Neuronal stem cell (in vitro differentiated cells): ENCODE measurements around the gene SLC2A6.

ENCODE experiments used
- DNase-seq: peaks from one replicate; pipeline ENCODE4 v3.0.0-alpha.2; 2013; ENCODE audit warnings: low spot score
- H2AFZ ChIP-seq: one replicate; pipeline ENCODE4 v1.6.1; 2013; ENCODE audit warnings: mild to moderate bottlenecking, low read length, inconsistent platforms
- H2AK5ac ChIP-seq: 2 replicates; pipeline ENCODE4 v1.6.1; 2013; ENCODE audit warnings: low read depth, mild to moderate bottlenecking, inconsistent platforms, low read length, moderate library complexity, mixed read lengths
- H2BK120ac ChIP-seq: 2 replicates; pipeline ENCODE4 v1.6.1; 2013; ENCODE audit warnings: low read depth, mild to moderate bottlenecking, inconsistent platforms, low read length, moderate library complexity, mixed read lengths
- H2BK12ac ChIP-seq: one replicate; pipeline ENCODE4 v1.6.1; 2013; ENCODE audit warnings: low read length, inconsistent platforms
- H2BK15ac ChIP-seq: 2 replicates; pipeline ENCODE4 v1.6.1; 2013; ENCODE audit warnings: mild to moderate bottlenecking, low read length, inconsistent platforms, mixed read lengths
- H2BK5ac ChIP-seq: one replicate; pipeline ENCODE4 v1.6.1; 2013; ENCODE audit warnings: inconsistent platforms, mild to moderate bottlenecking, low read length, moderate library complexity
- H3K14ac ChIP-seq: one replicate; pipeline ENCODE4 v1.6.1; 2013; ENCODE audit warnings: low read length, inconsistent platforms
- H3K18ac ChIP-seq: 2 replicates; pipeline ENCODE4 v1.6.1; 2013; ENCODE audit warnings: low read length, inconsistent platforms
- H3K23ac ChIP-seq: 2 replicates; pipeline ENCODE4 v1.6.1; 2013; ENCODE audit warnings: low read depth, mild to moderate bottlenecking, mixed read lengths, low read length, inconsistent platforms; ENCODE audit not compliant: poor library complexity
- H3K27ac ChIP-seq: replicated peaks from 3 replicates; pipeline ENCODE4 v1.5.1; 2013; ENCODE audit warnings: low read length, inconsistent platforms
- H3K27me3 ChIP-seq, 3 experiments: 2 replicates each; pipeline ENCODE4 v1.6.1; 2013; ENCODE audit warnings: low read length in 3 of 3, mild to moderate bottlenecking in 2 of 3, inconsistent platforms in 1 of 3, low read depth in 1 of 3, mixed read lengths in 1 of 3, moderate library complexity in 1 of 3; ENCODE audit not compliant: control insufficient read depth in 3 of 3, insufficient read depth in 3 of 3
- H3K36me3 ChIP-seq, 2 donors: replicated peaks in 1 of 2; 2 replicates each; pipeline ENCODE4 v1.6.1; 2013; ENCODE audit warnings: low read length in 2 of 2; ENCODE audit not compliant: control insufficient read depth in 2 of 2, insufficient read depth in 2 of 2
- H3K4ac ChIP-seq: 2 replicates; pipeline ENCODE4 v1.6.1; 2013; ENCODE audit warnings: inconsistent platforms, mild to moderate bottlenecking, low read length, moderate library complexity
- H3K4me1 ChIP-seq, 2 donors: 1 replicate in 1 of 2; 2 replicates in 1 of 2; pipeline ENCODE4 v1.6.1; 2013; ENCODE audit warnings: low read length in 2 of 2, low read depth in 1 of 2; ENCODE audit not compliant: control insufficient read depth in 2 of 2, insufficient read depth in 1 of 2
- H3K4me2 ChIP-seq: one replicate; pipeline ENCODE4 v1.6.1; 2013; ENCODE audit warnings: mild to moderate bottlenecking, low read length, inconsistent platforms; ENCODE audit not compliant: insufficient read depth, poor library complexity, severe bottlenecking
- H3K4me3 ChIP-seq, 2 donors: 2 replicates each; pipeline ENCODE4 v1.5.1; 2013; ENCODE audit warnings: low read length in 2 of 2, mild to moderate bottlenecking in 2 of 2, inconsistent platforms in 1 of 2, moderate library complexity in 1 of 2
- H3K79me1 ChIP-seq: one replicate; pipeline ENCODE4 v1.6.1; 2013; ENCODE audit warnings: low read depth, mild to moderate bottlenecking, inconsistent platforms, low read length, moderate library complexity
- H3K9ac ChIP-seq: one replicate; pipeline ENCODE4 v1.6.1; 2013; ENCODE audit warnings: mild to moderate bottlenecking, low read depth, low read length, inconsistent platforms; ENCODE audit not compliant: poor library complexity
- H3K9me3 ChIP-seq, 2 donors: replicated peaks in 1 of 2; 2 replicates each; pipeline versions ENCODE3 to v1.6.1; 2013; ENCODE audit warnings: low read length in 2 of 2, mild to moderate bottlenecking in 2 of 2, inconsistent platforms in 1 of 2, low read depth in 1 of 2, mixed read lengths in 1 of 2, moderate library complexity in 1 of 2; ENCODE audit not compliant: control insufficient read depth in 2 of 2, insufficient read depth in 1 of 2
- H4K8ac ChIP-seq: one replicate; pipeline ENCODE4 v1.6.1; 2013; ENCODE audit warnings: low read depth, mild to moderate bottlenecking, inconsistent platforms, low read length, moderate library complexity
- H4K91ac ChIP-seq: one replicate; pipeline ENCODE4 v1.6.1; 2013; ENCODE audit warnings: low read length, low read depth, mild to moderate bottlenecking, inconsistent platforms; ENCODE audit not compliant: poor library complexity
- WGBS, 2 donors: extraction: QIAGEN DNeasy Blood & Tissue Kit; methylation state at CpG; one replicate each; pipeline ENCODE4 v1.1.7; 2013; ENCODE audit warnings: missing lambda C conversion rate in 2 of 2, mixed read lengths in 1 of 2; ENCODE audit not compliant: insufficient read length in 2 of 2, insufficient replicate concordance in 1 of 2; ENCODE audit errors: extremely low coverage in 2 of 2; 5-methylcytosine and 5-hydroxymethylcytosine counted together

The SLC2A6 gene

GRCh38 chr9:133437753-133438531 lies 41.0 kb downstream of the SLC2A6 start:
- no peak for DNase-seq
- Histone ChIP-seq H3K9me3 (no peaks in the 10 kb centered on the region), H3K4me3 (no peak overlapping the region), H3K79me1 (peaks cover 2% of the 10 kb centered on the region), H3K18ac (no peak overlapping the region), H3K4me2 (no peak overlapping the region), H3K14ac (no peak overlapping the region), H4K8ac (no peak overlapping the region), H3K27me3 (no peaks in the 10 kb centered on the region), H2BK15ac (no peak overlapping the region), H3K36me3 (no peaks in the 10 kb centered on the region), H2AK5ac (no peak overlapping the region), H3K4me1 (no peaks in the 10 kb centered on the region), H2AFZ (no peak overlapping the region), H3K27ac (no peak overlapping the region), H3K23ac (peak overlapping the region; percentile 55), H4K91ac (no peak overlapping the region), H2BK5ac (no peak overlapping the region), H2BK12ac (no peak overlapping the region), H3K4ac (no peak overlapping the region), H2BK120ac (no peak overlapping the region), H3K9ac (no peak overlapping the region)
- no CpG with 5 or more reads among the region's 20 CpGs for WGBS, 2 donors

GRCh38 chr9:133436681-133437080 lies 42.2 kb downstream of the SLC2A6 start:
- no peak overlapping the region for H3K4ac ChIP-seq
- WGBS, 2 donors = no CpG with 5 or more reads among the region's 16 CpGs
- H3K9me3 ChIP-seq = no peaks in the 10 kb centered on the region
- H3K14ac ChIP-seq = no peak overlapping the region
- no peak overlapping the region for H3K27ac ChIP-seq
- no peak overlapping the region for H3K9ac ChIP-seq
- H3K4me1 ChIP-seq = no peaks in the 10 kb centered on the region
- H3K4me3 ChIP-seq = no peak overlapping the region
- no peak overlapping the region for H2BK15ac ChIP-seq
- no peak for DNase-seq
- H4K8ac ChIP-seq = no peak overlapping the region
- H4K91ac ChIP-seq = no peak overlapping the region
- no peak overlapping the region for H2AK5ac ChIP-seq
- no peak overlapping the region for H3K4me2 ChIP-seq
- peak overlapping the region; percentile 28 for H3K18ac ChIP-seq
- H2AFZ ChIP-seq = no peak overlapping the region
- H3K23ac ChIP-seq = no peak overlapping the region
- H2BK12ac ChIP-seq = no peak overlapping the region
- no peak overlapping the region for H2BK5ac ChIP-seq
- H3K27me3 ChIP-seq = no peaks in the 10 kb centered on the region
- no peak overlapping the region for H2BK120ac ChIP-seq
- H3K36me3 ChIP-seq = no peaks in the 10 kb centered on the region
- peaks cover 2% of the 10 kb centered on the region for H3K79me1 ChIP-seq

- Histone ChIP-seq H3K36me3 (no peaks in the 10 kb centered on the region), H3K4ac (no peak overlapping the region), H3K4me1 (peaks cover 0 to 1% of the 10 kb centered on the region in 2 donors), H3K9me3 (peaks cover 0 to 2% of the 10 kb centered on the region in 2 donors), H4K8ac (no peak overlapping the region), H3K79me1 (peaks cover 2% of the 10 kb centered on the region), H3K27me3 (peaks cover 0 to 10% (median 0%) of the 10 kb centered on the region in 3 experiments), H2BK5ac (peak overlapping the region; percentile 66), H2AK5ac (peak overlapping the region; percentile 75), H2BK120ac (no peak overlapping the region), H3K18ac (no peak overlapping the region), H2BK15ac (no peak overlapping the region), H3K23ac (peak overlapping the region; percentile 55), H3K4me2 (no peak overlapping the region), H3K4me3 (no peak overlapping the region), H3K9ac (no peak overlapping the region), H4K91ac (no peak overlapping the region), H2AFZ (no peak overlapping the region), H3K27ac (no peak overlapping the region), H3K14ac (no peak overlapping the region), H2BK12ac (no peak overlapping the region)
- no peak for DNase-seq
- no CpG with 5 or more reads among the region's 11 CpGs for WGBS, 2 donors
Observed at GRCh38 chr9:133433351-133433843, 45.5 kb downstream of the SLC2A6 start.

DNA sequence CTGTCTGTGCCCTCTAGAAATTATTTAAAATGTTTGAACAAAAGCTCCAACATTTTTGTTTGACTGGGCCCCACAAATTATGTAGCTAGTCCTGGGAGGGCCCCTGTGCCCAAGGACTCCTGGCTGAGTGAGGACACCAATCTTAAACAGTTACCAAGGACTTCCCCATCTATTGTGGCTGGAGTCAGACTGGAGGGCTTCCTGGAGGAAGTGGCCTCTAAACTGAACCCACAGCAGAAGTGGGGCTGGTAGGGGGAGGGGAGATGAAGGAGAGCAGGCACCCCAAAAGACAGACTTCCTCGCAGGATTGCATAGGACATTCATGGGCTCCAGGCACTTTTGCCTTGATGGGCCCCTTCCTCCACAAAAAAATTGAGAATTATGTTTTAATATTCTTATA lies 48.7 kb downstream of the SLC2A6 start:
- H4K8ac ChIP-seq = no peak overlapping the region
- WGBS, 2 donors = no CpG with 5 or more reads among the region's 1 CpG
- H3K79me1 ChIP-seq = peaks cover 2% of the 10 kb centered on the region

More for the DNA sequence above, 48.7 kb downstream of the SLC2A6 start:
- H2BK15ac ChIP-seq = no peak overlapping the region
- H3K4me2 ChIP-seq = no peak overlapping the region
- H3K23ac ChIP-seq = no peak overlapping the region
- no peak overlapping the region for H3K4ac ChIP-seq
- H2BK120ac ChIP-seq = no peak overlapping the region
- H3K9ac ChIP-seq = no peak overlapping the region
- peaks cover 0 to 1% of the 10 kb centered on the region in 2 donors for H3K4me1 ChIP-seq
- no peak overlapping the region for H2AK5ac ChIP-seq
- no peak overlapping the region for H3K4me3 ChIP-seq
- H4K91ac ChIP-seq = no peak overlapping the region
- H3K27ac ChIP-seq = no peak overlapping the region
- H3K9me3 ChIP-seq = peaks cover 4 to 10% of the 10 kb centered on the region in 2 donors
- H2BK12ac ChIP-seq = no peak overlapping the region
- no peak overlapping the region for H2AFZ ChIP-seq
- DNase-seq = no peak
- no peak overlapping the region for H2BK5ac ChIP-seq
- peaks cover 4 to 5% of the 10 kb centered on the region in 2 donors for H3K36me3 ChIP-seq
- no peak overlapping the region for H3K18ac ChIP-seq
- H3K27me3 ChIP-seq = peaks cover 0 to 19% (median 0%) of the 10 kb centered on the region in 3 experiments
- H3K14ac ChIP-seq = no peak overlapping the region
